ENCODE data around the gene ASCL4. TPM values are rescaled to one million over a fixed set of nuclear protein-coding genes. Genes with fewer than 3 reads are reported as not detected.

The ASCL4 gene
- total and polyA plus RNA-seq, 2 of the 8 experiments (the other 6 are each of a cell fraction or from before 2014, with no cell fraction given): not detected

- Histone ChIP-seq H3K4me1 (replicated peaks in 1 of 4; ENCODE audit: control insufficient read depth in 3 of 4, insufficient read depth in 4 of 4, low read length in 3 of 4) (no peaks in the 10 kb centered on the region), H2AFZ (ENCODE audit: low read length) (no peak overlapping the region), H2AK5ac (ENCODE audit: low read depth, low read length) (no peak overlapping the region), H4K8ac (ENCODE audit: extremely low read depth, insufficient read depth, low read length) (no peak overlapping the region), H4K5ac (ENCODE audit: insufficient read length, low read depth, low read length) (no peak overlapping the region), H3K27ac (ENCODE audit: low read depth, low read length) (no peak overlapping the region), H2BK20ac (ENCODE audit: low read length) (no peak overlapping the region), H3K14ac (ENCODE audit: insufficient read length) (no peak overlapping the region), H4K91ac (replicated peaks; ENCODE audit: insufficient read length, low read length) (no peak overlapping the region), H3K23ac (ENCODE audit: insufficient read length) (no peak overlapping the region), H3K9me3 (ENCODE audit: insufficient read depth in 2 of 2, low read depth in 1 of 2, low read length in 1 of 2) (no peaks in the 10 kb centered on the region), H3K27me3 (replicated peaks in 1 of 4; ENCODE audit: control insufficient read depth in 3 of 4, extremely low read depth in 1 of 4, insufficient read depth in 3 of 4, low read length in 3 of 4) (no peaks in the 10 kb centered on the region), H3K56ac (replicated peaks; ENCODE audit: insufficient read length, low read depth, low read length) (no peak overlapping the region), H2BK15ac (ENCODE audit: low read length) (no peak overlapping the region), H3K79me2 (ENCODE audit: control insufficient read depth in 1 of 2, insufficient read depth in 2 of 2, low read length in 2 of 2) (no peaks in the 10 kb centered on the region), H2BK5ac (ENCODE audit: low read depth, low read length) (no peak overlapping the region), H3K4me2 (ENCODE audit: insufficient read depth in 1 of 2, low read depth in 2 of 2, low read length in 2 of 2) (no peak overlapping the region), H2BK12ac (ENCODE audit: low read depth, low read length) (no peak overlapping the region), H3K9ac (replicated peaks in 1 of 4; ENCODE audit: extremely low read depth in 1 of 4, low read depth in 3 of 4, low read length in 3 of 4) (no peak overlapping the region), H3K23me2 (ENCODE audit: low read depth, low read length) (no peaks in the 10 kb centered on the region), H2BK120ac (replicated peaks; ENCODE audit: low read depth, low read length) (no peak overlapping the region), H3K36me3 (ENCODE audit: control insufficient read depth in 2 of 4, insufficient read depth in 4 of 4, low read length in 3 of 4) (peaks cover 0 to 18% (median 12%) of the 10 kb centered on the region in 4 experiments; a peak in 5 of 8 replicates), H4K20me1 (replicated peaks in 1 of 2; ENCODE audit: control insufficient read depth in 1 of 2, insufficient read depth in 2 of 2, low read length in 2 of 2) (peaks cover 0 to 2% of the 10 kb centered on the region in 2 experiments), H3K4ac (replicated peaks; ENCODE audit: insufficient read length, low read depth, low read length) (no peak overlapping the region), H3K4me3 (ENCODE audit: extremely low read depth in 1 of 4, insufficient read depth in 2 of 4, low read depth in 3 of 4, low read length in 4 of 4) (no peak overlapping the region), H3K79me1 (ENCODE audit: low read depth, low read length) (no peaks in the 10 kb centered on the region), H3K18ac (ENCODE audit: extremely low read depth, low read length) (no peak overlapping the region)
- DNase-seq (ENCODE audit: low read depth in 1 of 2, low spot score in 2 of 2): no peak
- WGBS, 2 experiments (ENCODE audit: extremely low coverage in 1 of 2, insufficient coverage in 1 of 2, insufficient read length in 1 of 2, insufficient replicate concordance in 2 of 2, low coverage in 1 of 2, low lambda C conversion rate in 2 of 2, missing lambda C conversion rate in 1 of 2): 83% methylated on average over 4 of the region's 4 CpGs; no CpG with 5 or more reads in 1 of the 2 experiments
- ChIA-PET POLR2A (ENCODE audit: partially characterized antibody) (interaction anchor here (0.7 to 1.1 kb wide), 2 partner anchors 23 to 30 kb away, joined by 3 read pairs; no protein-coding TSS in a partner anchor), CTCF (ENCODE audit: partially characterized antibody) (interaction anchor here (0.6 kb wide), 1 partner anchor 153 kb away, joined by 3 read pairs; no protein-coding TSS in a partner anchor)
- no peak for FAIRE-seq
- TF ChIP-seq KDM4A (IDR thresholded peaks at IDR 0.05; ENCODE audit: low read depth, low read length, severe bottlenecking): no peak
- TF ChIP-seq CBX8 (IDR thresholded peaks at IDR 0.05; ENCODE audit: borderline replicate concordance, low read depth, low read length): no peak
- TF ChIP-seq CEBPB (IDR thresholded peaks at IDR 0.05; ENCODE audit: low read depth, low read length): no peak
- no peak for TF ChIP-seq RBBP5 (IDR thresholded peaks at IDR 0.05; ENCODE audit: borderline replicate concordance, low read depth, low read length)
- TF ChIP-seq PHF8 (conservative IDR thresholded peaks at IDR 0.05; ENCODE audit: low read depth, low read length): no peak
- TF ChIP-seq EZH2 (IDR thresholded peaks at IDR 0.05; ENCODE audit: low read depth, low read length, severe bottlenecking): no peak
- TF ChIP-seq SUZ12 (IDR thresholded peaks at IDR 0.05; ENCODE audit: low read length): no peak
- TF ChIP-seq GTF2F1 (IDR thresholded peaks at IDR 0.05; ENCODE audit: borderline replicate concordance, low read depth, low read length): no peak
- TF ChIP-seq TBP (IDR thresholded peaks at IDR 0.05; ENCODE audit: low read depth, low read length): no peak
- no peak for TF ChIP-seq GABPA (IDR thresholded peaks at IDR 0.05; ENCODE audit: borderline replicate concordance, insufficient read depth, low read length)
- no peak for TF ChIP-seq YY1 (IDR thresholded peaks at IDR 0.05; ENCODE audit: low read depth, low read length)
- no peak for TF ChIP-seq RXRA (IDR thresholded peaks at IDR 0.05; ENCODE audit: insufficient read depth, low read depth, low read length)
- TF ChIP-seq NANOG (IDR thresholded peaks at IDR 0.05; ENCODE audit: insufficient read depth, low read depth, low read length, poor library complexity, severe bottlenecking): no peak
Measured at GRCh38 chr12:107730618-107731341, 43.7 kb upstream of the ASCL4 start.

Measured in H1 (cell line).